ENCODE results near the gene SLC25A21. TPM values are rescaled to one million over a fixed set of nuclear protein-coding genes. Genes with fewer than 3 reads are reported as not detected.
A peak's percentile ranks its signal among the peaks of the same experiment; 100 is the strongest.

SLC25A21 gene
- total and polyA plus RNA-seq, 2 of the 13 experiments (the other 11 are each of a cell fraction or from before 2014, with no cell fraction given) = 1.9 to 2.9 TPM

DNA sequence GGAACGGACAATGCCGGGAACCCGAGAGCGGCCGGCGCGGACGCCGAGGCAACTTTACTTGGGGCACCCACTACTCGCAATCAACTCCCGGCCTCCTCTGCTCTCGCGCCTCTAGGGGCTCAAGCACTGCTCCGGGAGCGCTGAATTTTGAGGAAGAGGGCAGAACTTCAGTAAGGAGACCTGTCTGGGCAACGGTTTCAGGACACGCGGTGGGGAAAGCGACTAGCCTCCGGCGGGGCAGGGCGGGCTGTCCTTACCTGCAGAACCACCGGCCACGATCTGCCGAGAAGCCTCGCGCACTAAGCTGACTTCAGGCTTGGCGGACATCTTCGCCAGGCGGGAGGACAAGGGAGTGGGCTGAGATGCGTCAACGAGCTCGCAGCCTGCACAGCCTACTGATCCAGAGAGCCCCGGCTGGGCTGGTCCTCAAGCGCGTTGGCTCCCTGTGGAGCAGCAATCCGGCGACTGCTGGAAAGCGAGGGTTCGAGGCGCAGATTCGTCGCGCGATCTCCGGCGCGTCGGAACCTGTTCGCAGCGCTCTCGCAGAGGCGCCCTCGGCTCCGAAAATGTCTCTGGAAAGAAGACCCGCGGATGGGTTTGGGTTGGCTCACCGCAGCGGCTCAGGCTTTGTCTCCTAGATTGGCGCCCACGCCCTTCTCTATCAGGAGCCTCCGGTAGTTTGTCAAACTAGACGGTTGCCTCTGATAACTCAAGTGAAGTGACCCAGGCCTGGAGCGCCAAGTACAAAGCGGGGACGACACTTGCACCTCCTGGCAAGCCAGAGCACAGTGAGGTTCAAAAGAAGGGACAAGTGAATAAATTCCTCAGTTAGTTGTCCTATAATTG, at the start of gene SLC25A21 (continued):
- TF ChIP-seq, protein P1, sequence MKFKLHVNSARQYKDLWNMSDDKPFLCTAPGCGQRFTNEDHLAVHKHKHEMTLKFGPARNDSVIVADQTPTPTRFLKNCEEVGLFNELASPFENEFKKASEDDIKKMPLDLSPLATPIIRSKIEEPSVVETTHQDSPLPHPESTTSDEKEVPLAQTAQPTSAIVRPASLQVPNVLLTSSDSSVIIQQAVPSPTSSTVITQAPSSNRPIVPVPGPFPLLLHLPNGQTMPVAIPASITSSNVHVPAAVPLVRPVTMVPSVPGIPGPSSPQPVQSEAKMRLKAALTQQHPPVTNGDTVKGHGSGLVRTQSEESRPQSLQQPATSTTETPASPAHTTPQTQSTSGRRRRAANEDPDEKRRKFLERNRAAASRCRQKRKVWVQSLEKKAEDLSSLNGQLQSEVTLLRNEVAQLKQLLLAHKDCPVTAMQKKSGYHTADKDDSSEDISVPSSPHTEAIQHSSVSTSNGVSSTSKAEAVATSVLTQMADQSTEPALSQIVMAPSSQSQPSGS (CRISPR knock-in tag; IDR thresholded peaks at IDR 0.05) = peak; percentile 86
- TF ChIP-seq PHF5A (CRISPR knock-in tag; IDR thresholded peaks at IDR 0.05; ENCODE audit: low read depth, unreplicated experiment) = peak; percentile 92
- peak; percentile 79 for TF ChIP-seq CEBPG (CRISPR knock-in tag; IDR thresholded peaks at IDR 0.05)
- TF ChIP-seq, protein P2, sequence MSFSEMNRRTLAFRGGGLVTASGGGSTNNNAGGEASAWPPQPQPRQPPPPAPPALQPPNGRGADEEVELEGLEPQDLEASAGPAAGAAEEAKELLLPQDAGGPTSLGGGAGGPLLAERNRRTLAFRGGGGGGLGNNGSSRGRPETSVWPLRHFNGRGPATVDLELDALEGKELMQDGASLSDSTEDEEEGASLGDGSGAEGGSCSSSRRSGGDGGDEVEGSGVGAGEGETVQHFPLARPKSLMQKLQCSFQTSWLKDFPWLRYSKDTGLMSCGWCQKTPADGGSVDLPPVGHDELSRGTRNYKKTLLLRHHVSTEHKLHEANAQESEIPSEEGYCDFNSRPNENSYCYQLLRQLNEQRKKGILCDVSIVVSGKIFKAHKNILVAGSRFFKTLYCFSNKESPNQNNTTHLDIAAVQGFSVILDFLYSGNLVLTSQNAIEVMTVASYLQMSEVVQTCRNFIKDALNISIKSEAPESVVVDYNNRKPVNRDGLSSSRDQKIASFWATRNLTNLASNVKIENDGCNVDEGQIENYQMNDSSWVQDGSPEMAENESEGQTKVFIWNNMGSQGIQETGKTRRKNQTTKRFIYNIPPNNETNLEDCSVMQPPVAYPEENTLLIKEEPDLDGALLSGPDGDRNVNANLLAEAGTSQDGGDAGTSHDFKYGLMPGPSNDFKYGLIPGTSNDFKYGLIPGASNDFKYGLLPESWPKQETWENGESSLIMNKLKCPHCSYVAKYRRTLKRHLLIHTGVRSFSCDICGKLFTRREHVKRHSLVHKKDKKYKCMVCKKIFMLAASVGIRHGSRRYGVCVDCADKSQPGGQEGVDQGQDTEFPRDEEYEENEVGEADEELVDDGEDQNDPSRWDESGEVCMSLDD (CRISPR knock-in tag; IDR thresholded peaks at IDR 0.05; ENCODE audit: borderline replicate concordance) = peak; percentile 91; the same call in 1 of the 2 replicates
- peak; percentile 95 for TF ChIP-seq HDAC1 (CRISPR knock-in tag; IDR thresholded peaks at IDR 0.05)
- TF ChIP-seq, protein P3, sequence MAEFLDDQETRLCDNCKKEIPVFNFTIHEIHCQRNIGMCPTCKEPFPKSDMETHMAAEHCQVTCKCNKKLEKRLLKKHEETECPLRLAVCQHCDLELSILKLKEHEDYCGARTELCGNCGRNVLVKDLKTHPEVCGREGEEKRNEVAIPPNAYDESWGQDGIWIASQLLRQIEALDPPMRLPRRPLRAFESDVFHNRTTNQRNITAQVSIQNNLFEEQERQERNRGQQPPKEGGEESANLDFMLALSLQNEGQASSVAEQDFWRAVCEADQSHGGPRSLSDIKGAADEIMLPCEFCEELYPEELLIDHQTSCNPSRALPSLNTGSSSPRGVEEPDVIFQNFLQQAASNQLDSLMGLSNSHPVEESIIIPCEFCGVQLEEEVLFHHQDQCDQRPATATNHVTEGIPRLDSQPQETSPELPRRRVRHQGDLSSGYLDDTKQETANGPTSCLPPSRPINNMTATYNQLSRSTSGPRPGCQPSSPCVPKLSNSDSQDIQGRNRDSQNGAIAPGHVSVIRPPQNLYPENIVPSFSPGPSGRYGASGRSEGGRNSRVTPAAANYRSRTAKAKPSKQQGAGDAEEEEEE (CRISPR knock-in tag; IDR thresholded peaks at IDR 0.05; ENCODE audit: borderline replicate concordance) = no peak; the same call in 1 of the 2 replicates
- TF ChIP-seq PHF8 (CRISPR knock-in tag; IDR thresholded peaks at IDR 0.05) = peak; percentile 98
- TF ChIP-seq, protein P4, sequence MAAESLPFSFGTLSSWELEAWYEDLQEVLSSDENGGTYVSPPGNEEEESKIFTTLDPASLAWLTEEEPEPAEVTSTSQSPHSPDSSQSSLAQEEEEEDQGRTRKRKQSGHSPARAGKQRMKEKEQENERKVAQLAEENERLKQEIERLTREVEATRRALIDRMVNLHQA (CRISPR knock-in tag; IDR thresholded peaks at IDR 0.05) = peak; percentile 25; the same call in 1 of the 2 replicates
- no peak for TF ChIP-seq SUZ12 (IDR thresholded peaks at IDR 0.05; ENCODE audit: low read depth, low read length)
- TF ChIP-seq EZH2 (conservative IDR thresholded peaks at IDR 0.05; ENCODE audit: low read depth, low read length) = no peak; the same call in 1 of the 2 replicates
- peak; percentile 90 for TF ChIP-seq GATAD2A (CRISPR knock-in tag; IDR thresholded peaks at IDR 0.05)
- TF ChIP-seq, protein P5, sequence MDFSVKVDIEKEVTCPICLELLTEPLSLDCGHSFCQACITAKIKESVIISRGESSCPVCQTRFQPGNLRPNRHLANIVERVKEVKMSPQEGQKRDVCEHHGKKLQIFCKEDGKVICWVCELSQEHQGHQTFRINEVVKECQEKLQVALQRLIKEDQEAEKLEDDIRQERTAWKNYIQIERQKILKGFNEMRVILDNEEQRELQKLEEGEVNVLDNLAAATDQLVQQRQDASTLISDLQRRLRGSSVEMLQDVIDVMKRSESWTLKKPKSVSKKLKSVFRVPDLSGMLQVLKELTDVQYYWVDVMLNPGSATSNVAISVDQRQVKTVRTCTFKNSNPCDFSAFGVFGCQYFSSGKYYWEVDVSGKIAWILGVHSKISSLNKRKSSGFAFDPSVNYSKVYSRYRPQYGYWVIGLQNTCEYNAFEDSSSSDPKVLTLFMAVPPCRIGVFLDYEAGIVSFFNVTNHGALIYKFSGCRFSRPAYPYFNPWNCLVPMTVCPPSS (IDR thresholded peaks at IDR 0.05) = no peak
- peak; percentile 71 for TF ChIP-seq RXRB (CRISPR knock-in tag; IDR thresholded peaks at IDR 0.05; ENCODE audit: borderline replicate concordance)
- peak; percentile 100 for TF ChIP-seq ZNF333 (CRISPR knock-in tag; IDR thresholded peaks at IDR 0.05; ENCODE audit: borderline replicate concordance)
- peak; percentile 87; the same call in 1 of the 2 replicates for TF ChIP-seq ZZZ3 (CRISPR knock-in tag; IDR thresholded peaks at IDR 0.05; ENCODE audit: borderline replicate concordance)
- no peak for TF ChIP-seq ZNF282 (IDR thresholded peaks at IDR 0.05; ENCODE audit: partially characterized antibody)
- peak; percentile 98 for TF ChIP-seq ASH2L (IDR thresholded peaks at IDR 0.05; ENCODE audit: insufficient read length, low read depth, low read length)
- no peak for TF ChIP-seq NR3C1 (CRISPR knock-in tag; IDR thresholded peaks at IDR 0.05)
- peak; percentile 94 for TF ChIP-seq ZNF746 (CRISPR knock-in tag; IDR thresholded peaks at IDR 0.05)
- TF ChIP-seq FOXM1 (CRISPR knock-in tag; IDR thresholded peaks at IDR 0.05) = peak; percentile 78
- peak; percentile 87 for TF ChIP-seq ESRRA (CRISPR knock-in tag; IDR thresholded peaks at IDR 0.05; ENCODE audit: low read depth)
